Measurements from ENCODE around the gene ROS1.

DNA sequence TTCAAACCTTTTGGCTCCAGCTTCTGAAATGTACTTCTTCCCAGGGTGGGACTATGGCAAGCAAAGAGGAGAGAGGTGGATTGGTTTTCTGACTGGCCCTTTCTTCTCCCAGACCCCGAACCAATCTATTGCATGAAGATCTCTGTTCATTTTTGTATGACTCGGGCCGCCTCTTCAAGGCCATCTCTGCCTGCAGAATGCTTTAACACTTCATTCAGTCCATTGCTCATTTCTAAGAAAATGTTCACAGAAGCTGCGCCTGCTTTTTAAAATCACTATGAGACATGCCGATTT, 158.7 kb downstream of the ROS1 start:
- TF ChIP-seq YY1 (IDR thresholded peaks at IDR 0.05) (no peak), RAD21 (IDR thresholded peaks at IDR 0.05) (no peak)
- TF ChIP-seq, protein P1, sequence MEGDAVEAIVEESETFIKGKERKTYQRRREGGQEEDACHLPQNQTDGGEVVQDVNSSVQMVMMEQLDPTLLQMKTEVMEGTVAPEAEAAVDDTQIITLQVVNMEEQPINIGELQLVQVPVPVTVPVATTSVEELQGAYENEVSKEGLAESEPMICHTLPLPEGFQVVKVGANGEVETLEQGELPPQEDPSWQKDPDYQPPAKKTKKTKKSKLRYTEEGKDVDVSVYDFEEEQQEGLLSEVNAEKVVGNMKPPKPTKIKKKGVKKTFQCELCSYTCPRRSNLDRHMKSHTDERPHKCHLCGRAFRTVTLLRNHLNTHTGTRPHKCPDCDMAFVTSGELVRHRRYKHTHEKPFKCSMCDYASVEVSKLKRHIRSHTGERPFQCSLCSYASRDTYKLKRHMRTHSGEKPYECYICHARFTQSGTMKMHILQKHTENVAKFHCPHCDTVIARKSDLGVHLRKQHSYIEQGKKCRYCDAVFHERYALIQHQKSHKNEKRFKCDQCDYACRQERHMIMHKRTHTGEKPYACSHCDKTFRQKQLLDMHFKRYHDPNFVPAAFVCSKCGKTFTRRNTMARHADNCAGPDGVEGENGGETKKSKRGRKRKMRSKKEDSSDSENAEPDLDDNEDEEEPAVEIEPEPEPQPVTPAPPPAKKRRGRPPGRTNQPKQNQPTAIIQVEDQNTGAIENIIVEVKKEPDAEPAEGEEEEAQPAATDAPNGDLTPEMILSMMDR (IDR thresholded peaks at IDR 0.05; ENCODE audit: low read depth, low read length, missing input control) = no peak
- TF ChIP-seq, protein P2, sequence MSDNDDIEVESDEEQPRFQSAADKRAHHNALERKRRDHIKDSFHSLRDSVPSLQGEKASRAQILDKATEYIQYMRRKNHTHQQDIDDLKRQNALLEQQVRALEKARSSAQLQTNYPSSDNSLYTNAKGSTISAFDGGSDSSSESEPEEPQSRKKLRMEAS (IDR thresholded peaks at IDR 0.05) = no peak
- TF ChIP-seq, protein P3, sequence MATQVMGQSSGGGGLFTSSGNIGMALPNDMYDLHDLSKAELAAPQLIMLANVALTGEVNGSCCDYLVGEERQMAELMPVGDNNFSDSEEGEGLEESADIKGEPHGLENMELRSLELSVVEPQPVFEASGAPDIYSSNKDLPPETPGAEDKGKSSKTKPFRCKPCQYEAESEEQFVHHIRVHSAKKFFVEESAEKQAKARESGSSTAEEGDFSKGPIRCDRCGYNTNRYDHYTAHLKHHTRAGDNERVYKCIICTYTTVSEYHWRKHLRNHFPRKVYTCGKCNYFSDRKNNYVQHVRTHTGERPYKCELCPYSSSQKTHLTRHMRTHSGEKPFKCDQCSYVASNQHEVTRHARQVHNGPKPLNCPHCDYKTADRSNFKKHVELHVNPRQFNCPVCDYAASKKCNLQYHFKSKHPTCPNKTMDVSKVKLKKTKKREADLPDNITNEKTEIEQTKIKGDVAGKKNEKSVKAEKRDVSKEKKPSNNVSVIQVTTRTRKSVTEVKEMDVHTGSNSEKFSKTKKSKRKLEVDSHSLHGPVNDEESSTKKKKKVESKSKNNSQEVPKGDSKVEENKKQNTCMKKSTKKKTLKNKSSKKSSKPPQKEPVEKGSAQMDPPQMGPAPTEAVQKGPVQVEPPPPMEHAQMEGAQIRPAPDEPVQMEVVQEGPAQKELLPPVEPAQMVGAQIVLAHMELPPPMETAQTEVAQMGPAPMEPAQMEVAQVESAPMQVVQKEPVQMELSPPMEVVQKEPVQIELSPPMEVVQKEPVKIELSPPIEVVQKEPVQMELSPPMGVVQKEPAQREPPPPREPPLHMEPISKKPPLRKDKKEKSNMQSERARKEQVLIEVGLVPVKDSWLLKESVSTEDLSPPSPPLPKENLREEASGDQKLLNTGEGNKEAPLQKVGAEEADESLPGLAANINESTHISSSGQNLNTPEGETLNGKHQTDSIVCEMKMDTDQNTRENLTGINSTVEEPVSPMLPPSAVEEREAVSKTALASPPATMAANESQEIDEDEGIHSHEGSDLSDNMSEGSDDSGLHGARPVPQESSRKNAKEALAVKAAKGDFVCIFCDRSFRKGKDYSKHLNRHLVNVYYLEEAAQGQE (IDR thresholded peaks at IDR 0.05) = no peak
